Right atrium auricular region (tissue), 2 donors: ENCODE results near the gene SPZ1. TPM values are rescaled to one million over a fixed set of nuclear protein-coding genes. Genes with fewer than 3 reads are reported as not detected.
A peak's percentile ranks its signal among the peaks of the same experiment; 100 is the strongest.
"Not testable (repeated sequence)": the region's sequence is repeated elsewhere in the genome, so short reads cannot be mapped to it uniquely, and the experiment has no call there.

Source experiments
- DNase-seq: peaks from one replicate; pipeline ENCODE4 v3.0.0-alpha.2; 2019; ENCODE audit warnings: low spot score
- H3K27ac ChIP-seq, 2 donors: fragments of 200-600 bp; sonication (generic); 1 replicate in 1 of 2; 2 replicates in 1 of 2; pipeline ENCODE4 v1.5.1; 2016 to 2019
- H3K27me3 ChIP-seq, 2 donors: fragments of 200-600 bp; sonication (generic); one replicate each; pipeline versions ENCODE4 v1.5.1 to v1.6.0; 2017 to 2019
- H3K36me3 ChIP-seq: fragments of 200-600 bp; sonication (generic); one replicate; pipeline ENCODE4 v1.5.1; 2016
- H3K4me1 ChIP-seq, 2 donors: fragments of 200-600 bp; sonication (generic); one replicate each; pipeline versions ENCODE4 v1.5.1 to v1.6.0; 2017 to 2019
- H3K4me3 ChIP-seq, 2 donors: fragments of 200-600 bp; sonication (generic); 1 replicate in 1 of 2; 2 replicates in 1 of 2; pipeline ENCODE4 v1.5.1; 2017 to 2019; ENCODE audit warnings: mild to moderate bottlenecking in 1 of 2, moderate library complexity in 1 of 2
- H3K9me3 ChIP-seq, 2 donors: fragments of 200-600 bp; sonication (generic); one replicate each; pipeline ENCODE4 v1.5.1; 2019
- total RNA-seq, 2 donors: library from RNA; depleted of rRNA; stranded (reverse); fragments of >200 nt; gene quantifications; one replicate each; pipeline ENCODE4 v1.1.0, GENCODE V29; 2016
- TF ChIP-seq, protein P1 (sequence below), 2 donors: fragments of 200-600 bp; sonication (generic); IDR thresholded peaks; one replicate each; pipeline ENCODE4 v1.5.1; 2019; ENCODE audit warnings: antibody characterized with exemption in 2 of 2

SPZ1 gene
- total RNA-seq, 2 donors from 2014 or later: not detected

GRCh38 chr5:80341016-80341775, 21.4 kb downstream of the SPZ1 start:
- no peaks in the 10 kb centered on the region for H3K36me3 ChIP-seq
- no peaks in the 10 kb centered on the region for H3K27me3 ChIP-seq
- no peak overlapping the region for H3K27ac ChIP-seq

DNA sequence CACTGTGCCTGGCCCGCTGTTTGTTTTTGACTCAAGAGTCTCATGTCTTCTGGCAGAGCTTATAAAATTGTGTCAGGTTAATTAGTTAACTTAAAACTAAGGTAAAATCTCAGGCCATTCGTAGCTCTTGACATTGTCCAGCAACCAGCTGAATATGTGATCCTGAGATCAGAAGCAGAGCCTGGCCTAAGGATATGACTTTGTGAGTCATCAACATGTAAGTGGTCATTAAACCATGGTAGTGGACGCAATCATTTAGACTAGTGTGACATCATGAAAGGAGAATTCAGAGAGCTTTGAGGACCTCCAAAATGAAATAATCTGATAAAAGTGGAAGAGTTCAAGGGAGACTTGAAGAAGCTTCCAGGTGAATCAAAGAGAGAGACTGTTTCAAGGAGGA, 23.3 kb downstream of the SPZ1 start:
- Histone ChIP-seq H3K9me3 (no peaks in the 10 kb centered on the region), H3K27me3 (no peaks in the 10 kb centered on the region), H3K4me1 (no peaks in the 10 kb centered on the region), H3K27ac (no peak overlapping the region), H3K4me3 (no peak overlapping the region), H3K36me3 (no peaks in the 10 kb centered on the region)
- TF ChIP-seq, protein P1, sequence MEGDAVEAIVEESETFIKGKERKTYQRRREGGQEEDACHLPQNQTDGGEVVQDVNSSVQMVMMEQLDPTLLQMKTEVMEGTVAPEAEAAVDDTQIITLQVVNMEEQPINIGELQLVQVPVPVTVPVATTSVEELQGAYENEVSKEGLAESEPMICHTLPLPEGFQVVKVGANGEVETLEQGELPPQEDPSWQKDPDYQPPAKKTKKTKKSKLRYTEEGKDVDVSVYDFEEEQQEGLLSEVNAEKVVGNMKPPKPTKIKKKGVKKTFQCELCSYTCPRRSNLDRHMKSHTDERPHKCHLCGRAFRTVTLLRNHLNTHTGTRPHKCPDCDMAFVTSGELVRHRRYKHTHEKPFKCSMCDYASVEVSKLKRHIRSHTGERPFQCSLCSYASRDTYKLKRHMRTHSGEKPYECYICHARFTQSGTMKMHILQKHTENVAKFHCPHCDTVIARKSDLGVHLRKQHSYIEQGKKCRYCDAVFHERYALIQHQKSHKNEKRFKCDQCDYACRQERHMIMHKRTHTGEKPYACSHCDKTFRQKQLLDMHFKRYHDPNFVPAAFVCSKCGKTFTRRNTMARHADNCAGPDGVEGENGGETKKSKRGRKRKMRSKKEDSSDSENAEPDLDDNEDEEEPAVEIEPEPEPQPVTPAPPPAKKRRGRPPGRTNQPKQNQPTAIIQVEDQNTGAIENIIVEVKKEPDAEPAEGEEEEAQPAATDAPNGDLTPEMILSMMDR (IDR thresholded peaks at IDR 0.05): no peak
- no peak for DNase-seq

More at GRCh38 chr5:80341016-80341775, 21.4 kb downstream of the SPZ1 start:
- Histone ChIP-seq H3K4me3 (no peak overlapping the region), H3K9me3 (no peaks in the 10 kb centered on the region), H3K4me1 (no peaks in the 10 kb centered on the region)
- TF ChIP-seq, protein P1 (IDR thresholded peaks at IDR 0.05): no peak
- DNase-seq: no peak

GRCh38 chr5:80346055-80346454, 26.3 kb downstream of the SPZ1 start:
- Histone ChIP-seq H3K4me1 (no peaks in the 10 kb centered on the region), H3K4me3 (no peak overlapping the region), H3K36me3 (no peaks in the 10 kb centered on the region), H3K27me3 (no peaks in the 10 kb centered on the region), H3K27ac (no peak overlapping the region), H3K9me3 (no peaks in the 10 kb centered on the region)
- TF ChIP-seq, protein P1 (IDR thresholded peaks at IDR 0.05): peak in 1 of 2 donors; percentile 27
- DNase-seq: no peak

DNA sequence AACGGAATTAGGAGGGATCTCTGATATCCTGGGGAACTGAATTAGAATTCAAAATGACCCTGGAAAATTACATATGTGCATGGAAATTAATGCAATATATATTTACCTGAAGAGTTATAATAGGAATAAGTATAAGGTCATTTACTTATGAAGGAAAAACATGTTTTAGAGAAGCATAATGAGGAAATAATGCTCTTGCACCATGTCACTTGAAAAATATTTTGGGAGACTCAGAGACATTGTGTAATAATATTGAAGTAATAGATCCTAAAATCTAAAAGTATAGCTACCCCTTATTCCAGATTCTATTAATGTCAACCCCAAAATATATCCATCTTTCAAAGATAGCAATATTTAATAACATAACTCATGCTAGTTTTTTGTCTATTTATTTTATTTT, 28.4 kb downstream of the SPZ1 start:
- H3K27ac ChIP-seq: no peak overlapping the region
- H3K9me3 ChIP-seq: no peaks in the 10 kb centered on the region
- H3K4me1 ChIP-seq: no peaks in the 10 kb centered on the region
- TF ChIP-seq, protein P1 (IDR thresholded peaks at IDR 0.05): no peak
- H3K36me3 ChIP-seq: no peaks in the 10 kb centered on the region
- no peak overlapping the region for H3K4me3 ChIP-seq
- no peaks in the 10 kb centered on the region for H3K27me3 ChIP-seq
- DNase-seq: no peak

- H3K36me3 ChIP-seq, H3K9me3 ChIP-seq, H3K27me3 ChIP-seq, H3K4me1 ChIP-seq, DNase-seq, H3K27ac ChIP-seq, H3K4me3 ChIP-seq: not testable (repeated sequence)
Observed at GRCh38 chr5:80351019-80351418, 31.2 kb downstream of the SPZ1 start.

DNA sequence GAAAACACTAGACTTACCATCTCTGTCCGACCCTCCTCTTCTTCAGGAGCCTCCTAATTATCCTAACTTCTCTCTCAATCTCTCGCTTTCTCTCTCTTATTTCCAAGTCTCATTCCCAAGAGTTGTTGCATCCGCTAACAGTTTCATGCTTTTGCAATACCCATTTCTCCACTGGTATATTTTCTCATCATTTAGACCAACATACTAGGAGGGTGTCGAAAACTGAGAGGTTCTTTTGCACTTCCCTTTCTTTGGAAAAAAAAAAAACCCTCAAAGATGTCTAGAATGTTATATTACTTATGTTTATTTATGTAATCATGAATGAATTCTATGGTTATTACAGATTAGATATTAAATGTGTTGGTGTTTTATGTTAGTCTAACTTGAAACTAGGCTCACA, 35.9 kb downstream of the SPZ1 start:
- H3K27ac ChIP-seq: no peak overlapping the region
- no peak overlapping the region for H3K4me3 ChIP-seq
- no peaks in the 10 kb centered on the region for H3K4me1 ChIP-seq
- DNase-seq: no peak
- no peaks in the 10 kb centered on the region for H3K36me3 ChIP-seq
- no peaks in the 10 kb centered on the region for H3K27me3 ChIP-seq
- TF ChIP-seq, protein P1 (IDR thresholded peaks at IDR 0.05): no peak
- H3K9me3 ChIP-seq: no peaks in the 10 kb centered on the region
